Loucy (cell line): Measurements from ENCODE around the gene MPV17.

ENCODE experiments used
- EZH2phosphoT487 ChIP-seq: fragments of 200-600 bp; IDR thresholded peaks from 2 replicates; pipeline ENCODE4 v1.6.1; 2018; ENCODE audit warnings: antibody characterized with exemption, mild to moderate bottlenecking, moderate library complexity, borderline replicate concordance
- TF ChIP-seq, protein P1 (sequence below): fragments of 200-600 bp; sonication (generic); conservative IDR thresholded peaks from 2 replicates; pipeline ENCODE4 v1.5.1; 2014; ENCODE audit warnings: mild to moderate bottlenecking, antibody characterized with exemption, low read length

DNA sequence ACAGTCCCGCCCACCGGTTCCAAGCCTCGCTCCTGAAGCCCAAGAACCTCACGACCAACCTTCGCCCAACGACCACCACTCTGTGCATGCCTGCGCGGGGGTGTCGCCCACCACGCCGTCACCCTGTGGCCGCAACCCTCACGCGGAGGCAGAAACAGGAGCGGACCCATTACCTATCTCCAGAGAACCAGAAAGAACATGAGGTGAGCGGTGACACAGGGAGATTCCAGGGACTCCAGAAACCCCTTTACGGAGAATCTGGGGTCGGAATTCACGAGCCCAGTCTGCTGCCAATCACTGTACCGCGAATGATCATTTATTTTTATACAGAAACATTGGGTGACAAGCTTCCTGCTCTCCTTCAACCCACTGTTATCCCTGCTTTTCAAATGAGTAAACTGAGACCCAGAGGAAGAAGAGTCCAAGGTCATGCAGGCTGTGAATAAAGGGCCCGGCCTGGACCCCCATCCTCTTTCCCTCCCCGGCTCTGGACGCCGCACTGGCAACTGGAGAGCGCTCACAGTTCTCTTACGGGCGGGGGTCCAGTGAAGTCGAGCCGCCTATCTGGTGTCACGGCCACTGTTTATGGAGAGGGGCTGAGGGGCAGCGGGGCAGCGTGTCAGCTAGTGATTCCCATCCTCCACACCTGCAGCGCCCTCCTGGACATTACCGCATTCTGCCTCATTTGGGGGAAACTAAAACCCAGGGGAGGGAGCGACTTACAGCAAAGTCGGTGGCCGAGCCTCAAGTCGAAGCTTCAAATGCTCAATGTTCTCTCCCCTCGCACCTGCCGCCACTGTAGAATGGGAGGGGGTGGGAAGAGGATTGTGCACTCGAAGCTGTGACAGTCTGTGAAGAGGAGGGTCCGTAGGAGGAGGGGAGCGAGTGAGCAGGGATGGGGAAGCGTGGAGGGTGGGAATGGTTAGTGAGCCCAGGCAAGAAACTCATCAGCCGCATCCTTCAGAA, 59.3 kb downstream of the MPV17 start:
- TF ChIP-seq, protein P1, sequence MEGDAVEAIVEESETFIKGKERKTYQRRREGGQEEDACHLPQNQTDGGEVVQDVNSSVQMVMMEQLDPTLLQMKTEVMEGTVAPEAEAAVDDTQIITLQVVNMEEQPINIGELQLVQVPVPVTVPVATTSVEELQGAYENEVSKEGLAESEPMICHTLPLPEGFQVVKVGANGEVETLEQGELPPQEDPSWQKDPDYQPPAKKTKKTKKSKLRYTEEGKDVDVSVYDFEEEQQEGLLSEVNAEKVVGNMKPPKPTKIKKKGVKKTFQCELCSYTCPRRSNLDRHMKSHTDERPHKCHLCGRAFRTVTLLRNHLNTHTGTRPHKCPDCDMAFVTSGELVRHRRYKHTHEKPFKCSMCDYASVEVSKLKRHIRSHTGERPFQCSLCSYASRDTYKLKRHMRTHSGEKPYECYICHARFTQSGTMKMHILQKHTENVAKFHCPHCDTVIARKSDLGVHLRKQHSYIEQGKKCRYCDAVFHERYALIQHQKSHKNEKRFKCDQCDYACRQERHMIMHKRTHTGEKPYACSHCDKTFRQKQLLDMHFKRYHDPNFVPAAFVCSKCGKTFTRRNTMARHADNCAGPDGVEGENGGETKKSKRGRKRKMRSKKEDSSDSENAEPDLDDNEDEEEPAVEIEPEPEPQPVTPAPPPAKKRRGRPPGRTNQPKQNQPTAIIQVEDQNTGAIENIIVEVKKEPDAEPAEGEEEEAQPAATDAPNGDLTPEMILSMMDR, result no peak
- TF ChIP-seq EZH2phosphoT487, result no peak
